ENCODE data around the gene CDYL.
A peak's percentile ranks its signal among the peaks of the same experiment; 100 is the strongest.

CDYL gene

DNA sequence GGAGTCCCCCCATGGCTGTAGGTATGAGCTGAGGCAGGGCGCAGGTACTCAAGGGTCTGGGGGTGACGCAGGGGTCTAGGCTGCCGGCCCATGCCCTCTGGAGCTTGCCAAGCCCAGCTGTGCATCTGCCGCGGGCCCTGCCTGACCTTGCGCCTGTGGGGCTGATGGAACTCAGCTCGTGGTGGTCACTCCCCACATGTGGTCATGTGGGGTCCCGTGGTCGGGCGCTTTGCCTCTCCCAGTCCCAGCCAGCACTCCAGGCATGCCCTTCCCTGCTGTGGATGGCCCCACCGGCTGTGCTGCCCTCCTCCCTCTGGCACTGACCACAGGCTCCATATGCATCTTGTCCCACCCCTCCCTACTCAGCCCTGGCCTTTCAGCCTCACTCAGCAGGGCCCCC is 170.3 kb downstream of the CDYL start:
- H3K27me3 Mint-ChIP-seq = no peaks in the 10 kb centered on the region
- no peaks in the 10 kb centered on the region for H3K9me3 Mint-ChIP-seq
- peaks cover 40 to 61% of the 10 kb centered on the region in 2 donors for H3K36me3 Mint-ChIP-seq
- ATAC-seq (replicated peaks) (no peak), DNase-seq (no peak)
- peaks cover 13 to 15% of the 10 kb centered on the region in 2 donors for H3K4me1 Mint-ChIP-seq
- H3K4me3 Mint-ChIP-seq = no peak overlapping the region
- H3K27ac Mint-ChIP-seq = no peak overlapping the region

DNA sequence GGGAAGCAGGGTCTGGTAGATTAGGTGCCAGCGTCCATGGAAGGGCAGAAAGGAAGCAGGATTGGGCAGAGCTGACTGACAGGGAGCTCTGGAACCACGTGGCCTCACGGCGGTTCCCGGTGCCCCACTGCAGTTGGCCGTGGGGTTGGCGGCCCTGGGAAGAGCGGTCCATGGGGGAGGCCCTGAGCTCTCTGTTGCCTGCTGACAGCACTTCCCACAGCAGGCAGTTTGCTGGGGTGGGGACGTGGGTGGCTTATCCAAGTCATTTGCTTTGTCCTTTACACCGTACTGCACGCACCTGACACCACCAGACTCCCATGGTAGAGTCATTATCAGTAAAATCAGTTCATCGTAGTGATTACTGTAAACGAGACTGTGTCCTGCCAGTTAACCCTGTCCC is 171.5 kb downstream of the CDYL start:
- Mint-ChIP-seq H3K27me3 (no peaks in the 10 kb centered on the region), H3K4me3 (no peak overlapping the region), H3K27ac (no peak overlapping the region), H3K9me3 (no peaks in the 10 kb centered on the region), H3K4me1 (peaks cover 4 to 5% of the 10 kb centered on the region in 2 donors), H3K36me3 (peaks cover 45 to 65% of the 10 kb centered on the region in 2 donors)
- no peak for DNase-seq
- no peak for ATAC-seq (replicated peaks)

- no peak for ATAC-seq (replicated peaks)
- no peak overlapping the region for H3K4me3 Mint-ChIP-seq
- no peaks in the 10 kb centered on the region for H3K27me3 Mint-ChIP-seq
- no peaks in the 10 kb centered on the region for H3K4me1 Mint-ChIP-seq
- H3K36me3 Mint-ChIP-seq = peaks cover 47 to 62% of the 10 kb centered on the region in 2 donors
- no peak overlapping the region for H3K27ac Mint-ChIP-seq
- no peak for DNase-seq
- no peaks in the 10 kb centered on the region for H3K9me3 Mint-ChIP-seq
Observed at GRCh38 chr6:4948781-4949450, 172.7 kb downstream of the CDYL start.

DNA sequence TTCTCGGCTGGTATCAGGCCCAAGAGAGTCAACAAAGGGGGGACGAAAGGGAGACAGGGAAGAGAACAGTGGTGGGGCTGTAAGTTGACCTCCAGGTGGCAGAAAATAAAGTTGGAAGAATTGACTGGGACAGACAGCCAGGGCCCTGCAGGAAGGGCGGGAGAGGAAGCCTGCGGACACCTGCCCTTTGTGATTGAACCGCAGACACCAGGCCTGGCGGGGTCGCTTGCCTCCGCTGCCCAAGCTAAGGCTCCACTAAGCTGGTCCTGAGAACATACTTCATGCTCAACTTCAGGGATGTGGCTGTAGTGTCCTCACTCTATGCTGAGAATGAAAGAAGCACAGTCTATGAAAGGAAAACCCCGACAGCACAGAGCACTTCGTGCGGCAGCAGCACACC is 173.9 kb downstream of the CDYL start:
- peaks cover 36 to 54% of the 10 kb centered on the region in 2 donors for H3K36me3 Mint-ChIP-seq

DNA sequence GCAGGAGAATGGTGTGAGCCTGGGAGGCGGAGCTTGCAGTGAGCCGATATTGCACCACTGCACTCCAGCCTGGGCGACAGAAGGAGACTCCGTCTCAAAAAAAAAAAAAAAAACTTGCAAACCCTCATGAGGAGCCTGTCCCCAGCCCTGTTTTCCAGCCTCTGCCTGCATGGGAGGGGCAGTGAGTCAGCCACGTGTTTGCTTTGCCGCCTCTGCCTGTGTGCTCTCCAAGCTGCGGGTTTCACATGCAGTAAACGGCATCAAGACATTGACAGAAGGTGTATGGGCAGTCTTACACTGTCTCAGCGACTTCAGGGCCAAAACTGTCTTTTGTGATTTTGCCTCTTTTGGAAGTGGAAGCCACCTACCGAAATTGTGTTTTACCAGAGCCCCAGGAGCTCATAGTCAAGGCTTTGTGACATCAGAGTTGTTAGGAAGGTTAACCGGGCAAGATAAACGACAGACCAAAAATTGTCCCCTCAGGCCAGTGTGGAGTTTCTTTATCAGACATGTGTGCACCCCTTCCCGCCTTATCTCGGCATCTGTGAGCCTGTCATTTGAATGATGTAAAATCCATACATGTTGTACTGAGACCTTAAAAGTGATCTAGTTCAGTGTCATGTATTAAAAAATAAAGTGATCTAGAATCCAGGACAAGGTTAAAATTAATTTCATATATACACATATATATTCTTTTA is 174.8 kb downstream of the CDYL start:
- H3K4me1 Mint-ChIP-seq = no peaks in the 10 kb centered on the region
- H3K27ac Mint-ChIP-seq = no peak overlapping the region
- H3K9me3 Mint-ChIP-seq = no peaks in the 10 kb centered on the region
- H3K4me3 Mint-ChIP-seq = no peak overlapping the region
- H3K36me3 Mint-ChIP-seq = peaks cover 30 to 53% of the 10 kb centered on the region in 2 donors
- H3K27me3 Mint-ChIP-seq = no peaks in the 10 kb centered on the region
- ATAC-seq (replicated peaks) (no peak), DNase-seq (no peak)

More for the DNA sequence above, 173.9 kb downstream of the CDYL start:
- no peaks in the 10 kb centered on the region for H3K9me3 Mint-ChIP-seq
- H3K27me3 Mint-ChIP-seq = no peaks in the 10 kb centered on the region
- peak overlapping the region; percentile 78 for H3K27ac Mint-ChIP-seq
- H3K4me1 Mint-ChIP-seq = no peaks in the 10 kb centered on the region
- H3K4me3 Mint-ChIP-seq = no peak overlapping the region
- no peak for DNase-seq
- no peak for ATAC-seq (replicated peaks)

- no peaks in the 10 kb centered on the region for H3K27me3 Mint-ChIP-seq
- DNase-seq (no peak), ATAC-seq (replicated peaks) (no peak)
- no peaks in the 10 kb centered on the region for H3K9me3 Mint-ChIP-seq
- peaks cover 22 to 51% of the 10 kb centered on the region in 2 donors for H3K36me3 Mint-ChIP-seq
- no peak overlapping the region for H3K27ac Mint-ChIP-seq
- H3K4me1 Mint-ChIP-seq = peaks cover 0 to 2% of the 10 kb centered on the region in 2 donors
- H3K4me3 Mint-ChIP-seq = no peak overlapping the region
Observed at GRCh38 chr6:4953440-4953839, 177.2 kb downstream of the CDYL start.

DNA sequence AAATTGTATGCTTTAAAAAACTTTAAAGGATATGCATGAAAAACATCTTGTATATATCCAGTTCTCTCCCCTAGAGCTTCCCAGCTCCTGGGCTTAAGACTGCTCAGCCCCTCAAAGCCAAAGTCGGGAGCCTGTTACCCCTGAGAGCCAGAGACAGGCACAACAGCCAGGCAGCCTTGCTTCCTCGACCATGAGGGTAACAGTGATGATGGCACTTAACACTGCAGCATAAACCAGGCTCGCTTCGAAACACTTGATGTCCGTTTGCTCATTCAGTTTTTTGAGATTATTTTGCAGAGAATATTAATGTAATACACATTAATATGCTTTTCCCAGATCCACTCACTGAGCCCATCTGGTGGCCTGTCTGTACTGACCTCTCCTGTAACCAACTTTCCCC is 180.4 kb downstream of the CDYL start:
- Mint-ChIP-seq H3K4me1 (peaks cover 0 to 2% of the 10 kb centered on the region in 2 donors), H3K4me3 (no peak overlapping the region), H3K9me3 (no peaks in the 10 kb centered on the region), H3K36me3 (peaks cover 12 to 31% of the 10 kb centered on the region in 2 donors), H3K27me3 (no peaks in the 10 kb centered on the region), H3K27ac (no peak overlapping the region)
- no peak for ATAC-seq (replicated peaks)
- no peak for DNase-seq

DNA sequence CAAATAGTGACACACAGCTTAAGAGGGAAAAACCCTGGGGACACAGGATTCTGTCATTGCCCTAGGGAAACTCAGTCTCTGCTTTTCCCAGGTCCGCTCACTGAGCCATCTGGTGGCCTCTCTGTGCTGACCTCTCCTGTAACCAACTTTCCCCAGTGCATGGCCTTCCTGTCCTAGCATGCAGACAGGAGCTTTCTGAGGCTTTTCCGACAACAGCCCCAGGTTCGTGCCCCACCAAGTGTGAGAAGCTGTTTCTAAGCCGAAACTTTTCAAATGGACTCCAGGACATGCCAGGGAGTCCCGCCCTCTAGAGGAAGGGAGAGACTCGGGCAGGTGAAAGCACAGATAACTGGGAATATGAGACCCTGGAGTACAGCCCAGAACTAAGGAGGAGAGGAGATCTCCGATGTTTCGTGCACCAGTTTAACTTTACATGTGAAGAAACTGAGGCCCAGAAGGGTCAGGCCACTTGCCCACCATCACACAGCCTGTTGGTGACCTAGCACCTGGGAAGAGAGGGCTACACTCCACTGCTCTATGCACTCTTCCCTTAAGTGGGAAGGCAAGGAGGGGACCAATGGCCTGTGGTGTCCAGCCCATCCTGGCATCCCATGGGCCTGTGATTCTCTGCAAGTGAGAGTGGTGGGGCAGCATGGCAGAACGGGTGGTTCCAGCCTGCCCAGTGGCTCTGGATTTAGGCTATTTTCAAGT is 181.5 kb downstream of the CDYL start:
- Mint-ChIP-seq H3K27ac (no peak overlapping the region), H3K4me1 (peaks cover 0 to 2% of the 10 kb centered on the region in 2 donors), H3K9me3 (no peaks in the 10 kb centered on the region), H3K27me3 (no peaks in the 10 kb centered on the region), H3K4me3 (no peak overlapping the region), H3K36me3 (peaks cover 8 to 21% of the 10 kb centered on the region in 2 donors)
- no peak for DNase-seq
- ATAC-seq (replicated peaks) = no peak

DNA sequence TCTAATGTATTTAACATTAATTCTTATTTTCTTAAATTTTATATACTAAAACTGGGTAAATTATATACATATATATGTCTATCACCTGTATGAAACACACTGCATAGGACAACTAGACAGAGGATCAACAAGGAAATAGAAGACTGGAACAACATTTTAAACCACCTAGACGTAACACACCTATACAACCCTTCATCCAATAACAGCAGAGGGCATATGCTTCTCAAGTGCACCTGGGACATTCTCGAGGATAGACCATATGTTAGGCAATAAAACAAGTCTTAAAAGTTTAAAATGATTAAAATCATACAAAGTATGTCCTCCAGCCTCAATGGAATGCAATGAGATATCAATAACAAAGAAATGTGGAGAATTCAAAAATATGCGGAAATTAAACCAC is 182.4 kb downstream of the CDYL start:
- DNase-seq = no peak
- no peak for ATAC-seq (replicated peaks)
- Mint-ChIP-seq H3K27ac (no peak overlapping the region), H3K4me3 (no peak overlapping the region), H3K27me3 (no peaks in the 10 kb centered on the region), H3K36me3 (peaks cover 5 to 17% of the 10 kb centered on the region in 2 donors), H3K9me3 (no peaks in the 10 kb centered on the region), H3K4me1 (peaks cover 0 to 2% of the 10 kb centered on the region in 2 donors)

GRCh38 chr6:4961322-4962168 is 185.3 kb downstream of the CDYL start:
- Mint-ChIP-seq H3K4me1 (peaks cover 0 to 2% of the 10 kb centered on the region in 2 donors), H3K27me3 (peaks cover 0 to 4% of the 10 kb centered on the region in 2 donors), H3K4me3 (no peak overlapping the region), H3K9me3 (no peaks in the 10 kb centered on the region), H3K36me3 (peaks cover 3% of the 10 kb centered on the region in 2 donors), H3K27ac (no peak overlapping the region)
- ATAC-seq (replicated peaks) (no peak), DNase-seq (no peak)

DNA sequence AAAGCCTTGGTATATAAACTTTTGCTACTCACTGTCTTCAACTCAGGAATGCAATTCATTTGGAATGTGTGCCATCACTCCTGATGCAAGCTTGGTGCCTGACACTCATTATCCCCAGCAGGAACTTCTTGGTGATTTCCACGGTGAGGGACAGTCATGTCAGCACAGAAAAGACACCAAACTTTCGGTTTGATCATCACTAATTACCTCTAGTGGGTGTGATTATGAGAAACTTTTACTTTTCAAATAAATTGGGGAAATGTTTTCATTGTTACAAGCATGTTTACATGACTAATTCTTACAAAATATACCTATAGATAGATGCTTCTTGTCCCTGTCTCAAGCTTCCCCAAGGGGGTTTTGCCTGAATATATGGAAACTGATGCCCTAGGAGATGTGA is 186.7 kb downstream of the CDYL start:
- H3K9me3 Mint-ChIP-seq = no peaks in the 10 kb centered on the region
- peaks cover 0 to 4% of the 10 kb centered on the region in 2 donors for H3K27me3 Mint-ChIP-seq
- DNase-seq = no peak
- H3K4me1 Mint-ChIP-seq = no peaks in the 10 kb centered on the region
- H3K4me3 Mint-ChIP-seq = no peak overlapping the region
- ATAC-seq (replicated peaks) = no peak
- no peak overlapping the region for H3K27ac Mint-ChIP-seq
- H3K36me3 Mint-ChIP-seq = no peaks in the 10 kb centered on the region

DNA sequence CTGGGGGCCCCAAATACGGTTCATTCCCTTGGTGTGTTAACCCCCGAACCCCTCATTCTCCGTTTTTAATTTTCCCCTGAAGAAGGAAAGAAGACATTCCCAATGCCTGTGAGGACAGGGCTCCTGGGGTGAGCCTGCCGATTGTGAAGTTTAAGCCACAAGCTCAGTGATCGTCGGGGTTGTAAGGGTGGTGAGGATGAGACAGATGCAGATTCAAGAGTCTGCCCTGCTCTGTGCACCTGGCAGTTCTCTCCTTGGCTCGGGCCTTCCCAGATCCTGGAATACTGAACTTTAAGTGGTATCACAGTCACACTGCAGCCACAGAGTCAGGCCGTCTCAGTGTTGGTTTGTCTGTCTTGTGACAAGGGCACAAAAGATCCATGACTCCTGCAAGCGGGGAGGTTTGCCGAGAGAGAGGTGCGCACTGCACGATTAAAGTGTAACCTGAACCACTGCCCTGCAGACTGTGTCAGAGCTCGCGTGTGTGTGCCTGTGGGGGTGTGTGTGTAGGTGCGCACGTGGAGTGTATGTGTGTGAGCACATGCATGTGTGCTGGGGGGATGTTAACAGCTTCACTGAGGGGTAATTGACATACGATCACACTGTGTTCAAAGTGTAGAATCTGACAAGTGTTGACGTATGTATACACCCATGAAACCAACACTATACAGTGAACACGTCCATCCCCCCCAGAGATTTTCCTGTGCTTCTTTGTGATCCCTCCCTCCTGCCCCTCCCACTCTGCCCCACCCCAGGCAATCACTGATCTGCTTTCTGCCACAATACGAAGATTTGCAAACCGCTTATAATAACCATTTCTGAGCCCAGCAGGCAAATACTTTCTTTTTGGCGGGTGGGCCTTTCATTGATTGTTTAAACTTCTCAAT is 188.7 kb downstream of the CDYL start:
- Mint-ChIP-seq H3K27ac (no peak overlapping the region), H3K4me3 (no peak overlapping the region), H3K4me1 (no peaks in the 10 kb centered on the region), H3K9me3 (no peaks in the 10 kb centered on the region), H3K27me3 (peaks cover 0 to 4% of the 10 kb centered on the region in 2 donors), H3K36me3 (no peaks in the 10 kb centered on the region)
- no peak for ATAC-seq (replicated peaks)
- DNase-seq = no peak

GRCh38 chr6:4965562-4966389 is 189.6 kb downstream of the CDYL start:
- Mint-ChIP-seq H3K4me1 (no peaks in the 10 kb centered on the region), H3K36me3 (no peaks in the 10 kb centered on the region), H3K27me3 (peaks cover 0 to 12% of the 10 kb centered on the region in 2 donors), H3K27ac (no peak overlapping the region), H3K9me3 (no peaks in the 10 kb centered on the region), H3K4me3 (no peak overlapping the region)
- ATAC-seq (replicated peaks) = no peak
- no peak for DNase-seq

Measured in stimulated activated naive B cell treated with anti-CD40 and anti-IgM and Interleukin-4, amounts not matched to agents 10 μg/mL and 1 μg/mL and 100 μg/mL, for 72 hours (primary cell).